Activated naive CD8-positive, alpha-beta T cell (primary cell): ENCODE measurements around the gene POLR2H.

Experiments
- H3K27ac Mint-ChIP-seq: one replicate; pipeline ENCODE4 v1.8.0; 2021; ENCODE audit warnings: mixed read lengths
- H3K27me3 Mint-ChIP-seq: one replicate; pipeline ENCODE4 v1.8.0; 2021; ENCODE audit warnings: mixed read lengths
- H3K36me3 Mint-ChIP-seq: one replicate; pipeline ENCODE4 v1.8.0; 2021; ENCODE audit warnings: mixed read lengths
- H3K4me1 Mint-ChIP-seq: one replicate; pipeline ENCODE4 v1.8.0; 2021; ENCODE audit warnings: low read depth, mixed read lengths
- H3K4me3 Mint-ChIP-seq: one replicate; pipeline ENCODE4 v1.8.0; 2021; ENCODE audit warnings: mild to moderate bottlenecking, mixed read lengths
- H3K9me3 Mint-ChIP-seq: one replicate; pipeline ENCODE4 v1.8.0; 2021; ENCODE audit warnings: low read depth, mixed read lengths

POLR2H gene

GRCh38 chr3:184368116-184368515 is 6.6 kb downstream of the POLR2H start:
- Mint-ChIP-seq H3K27ac (no peak overlapping the region), H3K9me3 (no peaks in the 10 kb centered on the region), H3K36me3 (peaks cover 8% of the 10 kb centered on the region), H3K27me3 (no peaks in the 10 kb centered on the region), H3K4me3 (no peak overlapping the region), H3K4me1 (peaks cover 29% of the 10 kb centered on the region)

GRCh38 chr3:184368586-184369183 is 7.2 kb downstream of the POLR2H start:
- H3K4me3 Mint-ChIP-seq, result no peak overlapping the region
- H3K9me3 Mint-ChIP-seq, result no peaks in the 10 kb centered on the region
- peak overlapping the region; percentile 51 for H3K27ac Mint-ChIP-seq
- H3K27me3 Mint-ChIP-seq, result no peaks in the 10 kb centered on the region
- H3K4me1 Mint-ChIP-seq, result peaks cover 25% of the 10 kb centered on the region
- peaks cover 8% of the 10 kb centered on the region for H3K36me3 Mint-ChIP-seq

GRCh38 chr3:184371570-184372018 is 10.1 kb downstream of the POLR2H start:
- H3K4me3 Mint-ChIP-seq, result no peak overlapping the region
- H3K4me1 Mint-ChIP-seq, result peaks cover 7% of the 10 kb centered on the region
- no peaks in the 10 kb centered on the region for H3K36me3 Mint-ChIP-seq
- H3K27ac Mint-ChIP-seq, result no peak overlapping the region
- no peaks in the 10 kb centered on the region for H3K9me3 Mint-ChIP-seq
- H3K27me3 Mint-ChIP-seq, result no peaks in the 10 kb centered on the region

- Mint-ChIP-seq H3K27ac (no peak overlapping the region), H3K27me3 (no peaks in the 10 kb centered on the region), H3K36me3 (no peaks in the 10 kb centered on the region), H3K4me1 (peaks cover 4% of the 10 kb centered on the region), H3K4me3 (no peak overlapping the region), H3K9me3 (no peaks in the 10 kb centered on the region)
Observed at GRCh38 chr3:184372296-184372821, 10.8 kb downstream of the POLR2H start.

GRCh38 chr3:184372911-184373310 is 11.4 kb downstream of the POLR2H start:
- Mint-ChIP-seq H3K4me3 (no peak overlapping the region), H3K9me3 (no peaks in the 10 kb centered on the region), H3K36me3 (no peaks in the 10 kb centered on the region), H3K4me1 (peaks cover 4% of the 10 kb centered on the region), H3K27ac (no peak overlapping the region), H3K27me3 (no peaks in the 10 kb centered on the region)

- Mint-ChIP-seq H3K9me3 (no peaks in the 10 kb centered on the region), H3K36me3 (no peaks in the 10 kb centered on the region), H3K27me3 (no peaks in the 10 kb centered on the region), H3K4me3 (no peak overlapping the region), H3K27ac (no peak overlapping the region), H3K4me1 (peaks cover 4% of the 10 kb centered on the region)
Observed at GRCh38 chr3:184373422-184373821, 11.9 kb downstream of the POLR2H start.

- Mint-ChIP-seq H3K27me3 (peaks cover 8% of the 10 kb centered on the region), H3K4me1 (peaks cover 8% of the 10 kb centered on the region), H3K36me3 (no peaks in the 10 kb centered on the region), H3K27ac (no peak overlapping the region), H3K4me3 (no peak overlapping the region), H3K9me3 (no peaks in the 10 kb centered on the region)
Observed at GRCh38 chr3:184375747-184376461, 14.4 kb downstream of the POLR2H start.

- H3K27me3 Mint-ChIP-seq, result peaks cover 10% of the 10 kb centered on the region
- H3K4me3 Mint-ChIP-seq, result no peak overlapping the region
- H3K27ac Mint-ChIP-seq, result no peak overlapping the region
- H3K9me3 Mint-ChIP-seq, result no peaks in the 10 kb centered on the region
- peaks cover 5% of the 10 kb centered on the region for H3K4me1 Mint-ChIP-seq
- H3K36me3 Mint-ChIP-seq, result no peaks in the 10 kb centered on the region
Observed at GRCh38 chr3:184377374-184377773, 15.9 kb downstream of the POLR2H start.

- no peak within 1 kb of the TSS for H3K27ac Mint-ChIP-seq
- peak within 1 kb of the TSS; percentile 80 for H3K4me3 Mint-ChIP-seq
- H3K36me3 Mint-ChIP-seq, result no peaks in the 10 kb centered on the region
- H3K4me1 Mint-ChIP-seq, result peaks cover 5% of the 10 kb centered on the region
- no peaks in the 10 kb centered on the region for H3K9me3 Mint-ChIP-seq
- H3K27me3 Mint-ChIP-seq, result peaks cover 10% of the 10 kb centered on the region
Observed at GRCh38 chr3:184377882-184378445, 16.5 kb downstream of the POLR2H start, which contains the start of gene THPO. Gene THPO, minus strand, starts transcription at chr3:184378207. Its CDS starts 1,948 bp downstream, at chr3:184376259.

- Mint-ChIP-seq H3K4me3 (peak overlapping the region; percentile 80), H3K36me3 (no peaks in the 10 kb centered on the region), H3K9me3 (no peaks in the 10 kb centered on the region), H3K4me1 (peaks cover 5% of the 10 kb centered on the region), H3K27me3 (peaks cover 10% of the 10 kb centered on the region), H3K27ac (no peak overlapping the region)
Observed at GRCh38 chr3:184378651-184379357, 17.3 kb downstream of the POLR2H start.

- no peaks in the 10 kb centered on the region for H3K36me3 Mint-ChIP-seq
- no peaks in the 10 kb centered on the region for H3K9me3 Mint-ChIP-seq
- peaks cover 15% of the 10 kb centered on the region for H3K27me3 Mint-ChIP-seq
- peak within 1 kb of the TSS; percentile 82 for H3K4me3 Mint-ChIP-seq
- H3K4me1 Mint-ChIP-seq, result peaks cover 5% of the 10 kb centered on the region
- H3K27ac Mint-ChIP-seq, result no peak within 1 kb of the TSS
Observed at GRCh38 chr3:184379358-184380184, 18.1 kb downstream of the POLR2H start, which contains the start of gene CHRD. Gene CHRD, plus strand, starts transcription at chr3:184380054. Its CDS starts 265 bp downstream, at chr3:184380319.

- no peak overlapping the region for H3K27ac Mint-ChIP-seq
- H3K4me1 Mint-ChIP-seq, result peaks cover 5% of the 10 kb centered on the region
- H3K4me3 Mint-ChIP-seq, result no peak overlapping the region
- no peaks in the 10 kb centered on the region for H3K36me3 Mint-ChIP-seq
- H3K9me3 Mint-ChIP-seq, result no peaks in the 10 kb centered on the region
- peaks cover 17% of the 10 kb centered on the region for H3K27me3 Mint-ChIP-seq
Observed at GRCh38 chr3:184380185-184380626, 18.7 kb downstream of the POLR2H start.

GRCh38 chr3:184380627-184381260 is 19.2 kb downstream of the POLR2H start:
- Mint-ChIP-seq H3K27me3 (peaks cover 19% of the 10 kb centered on the region), H3K4me1 (peaks cover 5% of the 10 kb centered on the region), H3K4me3 (peak overlapping the region; percentile 82), H3K9me3 (no peaks in the 10 kb centered on the region), H3K36me3 (no peaks in the 10 kb centered on the region), H3K27ac (no peak overlapping the region)
